Right lobe of liver (tissue), 6 donors: ENCODE data around the gene GNAZ. TPM values are rescaled to one million over a fixed set of nuclear protein-coding genes. Genes with fewer than 3 reads are reported as not detected.

Experiments
- ATAC-seq, 4 donors: fragments of 200-7000 bp; cut with Tn5 transposase; one replicate each; pipeline ENCODE4 v1.9.1; 2020; ENCODE audit warnings: mild to moderate bottlenecking in 4 of 4, moderate library complexity in 4 of 4
- DNase-seq, 3 donors: peaks; one replicate each; pipeline ENCODE4 v3.0.0-alpha.2; 2020
- H3K27ac ChIP-seq, 3 donors: fragments of 200-600 bp; one replicate each; pipeline ENCODE4 v1.8.0; 2022
- H3K27me3 ChIP-seq, 2 donors: fragments of 200-600 bp; one replicate each; pipeline ENCODE4 v1.8.0; 2022
- H3K36me3 ChIP-seq, 4 donors: fragments of 200-600 bp; sonication (generic) in 1 of 4; one replicate each; pipeline versions ENCODE4 v1.5.1 to v1.8.0; 2017 to 2022; ENCODE audit warnings: control low read depth in 1 of 4
- H3K4me1 ChIP-seq, 4 donors: fragments of 200-600 bp; sonication (generic) in 1 of 4; one replicate each; pipeline versions ENCODE4 v1.5.1 to v1.8.0; 2017 to 2022; ENCODE audit warnings: control low read depth in 1 of 4
- H3K4me3 ChIP-seq, 3 donors: fragments of 200-600 bp; one replicate each; pipeline ENCODE4 v1.8.0; 2022
- H3K9me3 ChIP-seq, 4 donors: fragments of 200-600 bp; sonication (generic) in 1 of 4; one replicate each; pipeline versions ENCODE4 v1.5.1 to v1.8.0; 2017 to 2022; ENCODE audit warnings: control low read depth in 1 of 4
- POLR2A ChIP-seq: fragments of 450-650 bp; IDR thresholded peaks from one replicate; pipeline ENCODE4 v1.6.1; 2017; ENCODE audit warnings: antibody characterized with exemption, mild to moderate bottlenecking
- WGBS: methylation state at CpG from one replicate; pipeline ENCODE4 v1.1.6; 2018; ENCODE audit warnings: low coverage, low lambda C conversion rate; ENCODE audit not compliant: insufficient coverage; ENCODE audit errors: missing lambda C conversion rate; 5-methylcytosine and 5-hydroxymethylcytosine counted together
- intact Hi-C, 2 donors: fragments of 100-400 bp; cut with DNase I; formaldehyde crosslinking; loops; one replicate each; pipeline versions ENCODE4 v1.11.2 to v1.14.1; 2022
- total RNA-seq, 6 experiments: library from RNA; depleted of rRNA in 2 of 6; stranded (reverse); fragments of >200 nt in 2 of 6; fragmentation: NEBNext Ultra II Directional in 3 of 6; extraction: Animal tissue kit (Norgen Biotek cat#: 25700) in 3 of 6; gene quantifications; one replicate each; pipeline versions ENCODE4 v1.1.0 to v1.2.4, GENCODE V29; 2016 to 2023
- TF ChIP-seq, protein P1 (sequence below), 4 donors: fragments of 200-600 bp in 3 of 4; fragments of 450-650 bp in 1 of 4; IDR thresholded peaks; one replicate each; pipeline versions ENCODE4 v1.5.1 to v1.8.0; 2016 to 2022; ENCODE audit warnings: antibody characterized with exemption in 4 of 4, mild to moderate bottlenecking in 2 of 4
- donor health status: DM: no; HTN: yes; CAD: no.
- donor health status: DM: no; HTN: no; CAD: no.
- donor health status: DM: no; HTN: no; CAD: no.
- donor health status: DM: no; HTN: yes; CAD: no.
- donor health status: DM: no; HTN: yes; CAD: no.

Gene GNAZ
- total RNA-seq, 6 experiments from 2014 or later: 0.15 to 1.5 (median 0.53) TPM

DNA sequence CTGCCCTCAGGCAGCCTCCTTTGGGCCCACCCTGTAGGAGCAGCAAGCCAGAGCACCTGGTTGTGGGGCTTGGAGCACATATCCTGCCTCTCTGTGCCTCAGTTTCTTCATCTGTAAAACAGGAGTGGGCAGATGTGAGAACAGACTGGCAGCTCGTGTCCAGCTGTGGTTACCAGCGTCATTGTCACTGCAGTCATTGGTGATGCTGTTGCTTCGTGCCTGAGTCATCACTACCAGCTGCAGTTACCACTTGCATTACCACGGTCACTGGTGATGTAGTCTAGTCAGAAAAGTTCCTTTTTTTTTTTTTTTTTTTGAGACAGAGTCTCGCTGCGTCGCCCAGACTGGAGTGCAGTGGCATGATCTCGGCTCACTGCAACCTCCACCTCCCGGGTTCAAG lies 51.1 kb downstream of the GNAZ start:
- 60% methylated on average over 6 of the region's 9 CpGs for WGBS
- ATAC-seq: no peak

DNA sequence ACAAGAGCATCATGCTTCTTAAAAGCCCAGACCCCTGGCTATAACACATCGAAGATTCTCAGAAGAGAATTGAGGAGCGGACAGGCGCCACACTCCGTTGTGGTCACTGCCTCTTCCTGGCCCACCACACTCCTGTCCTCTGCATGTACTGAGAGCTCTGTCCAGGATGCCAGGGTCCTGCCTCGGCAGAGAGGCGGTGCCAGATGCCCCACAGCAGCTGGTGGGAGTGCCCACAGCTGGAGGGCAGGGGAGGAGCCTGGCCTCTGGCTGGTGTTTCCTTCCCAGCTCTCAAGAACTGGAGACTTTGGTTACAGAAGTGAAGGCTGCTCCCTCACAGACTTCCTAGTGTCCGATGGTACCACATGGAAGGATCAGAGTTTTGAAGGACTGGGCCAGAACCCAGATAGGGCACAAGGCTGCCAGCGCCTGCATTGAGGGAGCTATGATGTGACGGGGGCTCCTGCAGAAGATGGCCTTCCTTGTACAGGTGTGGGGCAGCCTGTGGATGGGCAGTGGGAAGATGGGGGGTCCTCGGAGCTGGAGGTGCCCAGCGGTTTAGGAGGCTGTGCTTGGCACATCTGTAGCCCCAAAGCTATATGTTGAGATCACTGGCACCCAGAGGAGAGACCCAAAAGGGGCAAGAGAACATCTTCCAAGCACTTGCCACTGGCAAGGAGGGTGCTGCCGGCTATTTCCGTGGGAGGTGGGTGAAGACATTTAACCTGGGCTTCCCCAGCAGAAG lies 52.1 kb downstream of the GNAZ start:
- WGBS: 83% methylated on average over 4 of the region's 13 CpGs
- H3K9me3 ChIP-seq: no peaks in the 10 kb centered on the region
- intact Hi-C loops: no loop called here
- no peaks in the 10 kb centered on the region for H3K36me3 ChIP-seq
- H3K4me3 ChIP-seq: no peak overlapping the region
- no peaks in the 10 kb centered on the region for H3K27me3 ChIP-seq
- no peak for DNase-seq
- TF ChIP-seq, protein P1, sequence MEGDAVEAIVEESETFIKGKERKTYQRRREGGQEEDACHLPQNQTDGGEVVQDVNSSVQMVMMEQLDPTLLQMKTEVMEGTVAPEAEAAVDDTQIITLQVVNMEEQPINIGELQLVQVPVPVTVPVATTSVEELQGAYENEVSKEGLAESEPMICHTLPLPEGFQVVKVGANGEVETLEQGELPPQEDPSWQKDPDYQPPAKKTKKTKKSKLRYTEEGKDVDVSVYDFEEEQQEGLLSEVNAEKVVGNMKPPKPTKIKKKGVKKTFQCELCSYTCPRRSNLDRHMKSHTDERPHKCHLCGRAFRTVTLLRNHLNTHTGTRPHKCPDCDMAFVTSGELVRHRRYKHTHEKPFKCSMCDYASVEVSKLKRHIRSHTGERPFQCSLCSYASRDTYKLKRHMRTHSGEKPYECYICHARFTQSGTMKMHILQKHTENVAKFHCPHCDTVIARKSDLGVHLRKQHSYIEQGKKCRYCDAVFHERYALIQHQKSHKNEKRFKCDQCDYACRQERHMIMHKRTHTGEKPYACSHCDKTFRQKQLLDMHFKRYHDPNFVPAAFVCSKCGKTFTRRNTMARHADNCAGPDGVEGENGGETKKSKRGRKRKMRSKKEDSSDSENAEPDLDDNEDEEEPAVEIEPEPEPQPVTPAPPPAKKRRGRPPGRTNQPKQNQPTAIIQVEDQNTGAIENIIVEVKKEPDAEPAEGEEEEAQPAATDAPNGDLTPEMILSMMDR (IDR thresholded peaks at IDR 0.05): no peak
- no peak for TF ChIP-seq POLR2A
- ATAC-seq: no peak
- no peaks in the 10 kb centered on the region for H3K4me1 ChIP-seq
- H3K27ac ChIP-seq: no peak overlapping the region

More for the DNA sequence above, 51.1 kb downstream of the GNAZ start:
- H3K27me3 ChIP-seq: no peaks in the 10 kb centered on the region
- no peaks in the 10 kb centered on the region for H3K4me1 ChIP-seq
- no peak overlapping the region for H3K27ac ChIP-seq
- no peak for DNase-seq
- no peak overlapping the region for H3K4me3 ChIP-seq
- TF ChIP-seq, protein P1 (IDR thresholded peaks at IDR 0.05): no peak
- no peak for TF ChIP-seq POLR2A
- no peaks in the 10 kb centered on the region for H3K9me3 ChIP-seq
- intact Hi-C loops: no loop called here
- H3K36me3 ChIP-seq: no peaks in the 10 kb centered on the region

DNA sequence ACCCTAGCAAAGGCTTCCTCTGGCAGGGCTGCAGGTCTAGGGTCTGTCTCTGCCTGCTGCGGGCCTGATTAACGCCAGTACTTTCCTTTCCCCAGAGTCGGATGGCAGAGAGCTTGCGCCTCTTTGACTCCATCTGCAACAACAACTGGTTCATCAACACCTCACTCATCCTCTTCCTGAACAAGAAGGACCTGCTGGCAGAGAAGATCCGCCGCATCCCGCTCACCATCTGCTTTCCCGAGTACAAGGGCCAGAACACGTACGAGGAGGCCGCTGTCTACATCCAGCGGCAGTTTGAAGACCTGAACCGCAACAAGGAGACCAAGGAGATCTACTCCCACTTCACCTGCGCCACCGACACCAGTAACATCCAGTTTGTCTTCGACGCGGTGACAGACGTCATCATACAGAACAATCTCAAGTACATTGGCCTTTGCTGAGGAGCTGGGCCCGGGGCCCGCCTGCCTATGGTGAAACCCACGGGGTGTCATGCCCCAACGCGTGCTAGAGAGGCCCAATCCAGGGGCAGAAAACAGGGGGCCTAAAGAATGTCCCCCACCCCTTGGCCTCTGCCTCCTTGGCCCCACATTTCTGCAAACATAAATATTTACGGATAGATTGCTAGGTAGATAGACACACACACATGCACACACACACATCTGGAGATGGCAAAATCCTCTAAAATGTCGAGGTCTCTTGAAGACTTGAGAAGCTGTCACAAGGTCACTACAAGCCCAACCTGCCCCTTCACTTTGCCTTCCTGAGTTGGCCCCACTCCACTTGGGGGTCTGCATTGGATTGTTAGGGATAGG lies 52.9 kb downstream of the GNAZ start:
- no peak overlapping the region for H3K4me3 ChIP-seq
- no peak overlapping the region for H3K27ac ChIP-seq
- TF ChIP-seq POLR2A: no peak
- TF ChIP-seq, protein P1 (IDR thresholded peaks at IDR 0.05): no peak
- intact Hi-C loops: no loop called here
- ATAC-seq: no peak
- 92% methylated on average over 12 of the region's 26 CpGs for WGBS
- peaks cover 0 to under 1% (median 0%) of the 10 kb centered on the region in 4 donors for H3K4me1 ChIP-seq
- H3K36me3 ChIP-seq: no peaks in the 10 kb centered on the region
- H3K27me3 ChIP-seq: no peaks in the 10 kb centered on the region
- DNase-seq: no peak
- H3K9me3 ChIP-seq: no peaks in the 10 kb centered on the region

DNA sequence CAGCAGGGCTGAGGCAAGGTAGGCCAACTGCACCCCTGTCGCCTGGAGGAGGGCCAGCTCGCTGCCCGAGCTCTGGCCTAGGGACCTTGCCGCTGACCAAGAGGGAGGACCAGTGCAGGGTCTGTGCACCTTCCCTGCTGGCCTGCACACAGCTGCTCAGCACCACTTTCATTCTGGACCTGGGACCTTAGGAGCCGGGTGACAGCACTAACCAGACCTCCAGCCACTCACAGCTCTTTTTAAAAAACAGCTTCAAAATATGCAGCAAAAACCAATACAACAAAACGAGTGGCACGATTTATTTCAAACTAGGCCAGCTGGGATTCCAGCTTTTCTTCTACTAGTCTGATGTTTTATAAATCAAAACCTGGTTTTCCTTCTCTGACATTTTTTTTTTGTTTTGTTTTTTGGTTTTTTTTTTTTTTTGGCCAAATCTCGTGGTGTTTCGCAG lies 53.5 kb downstream of the GNAZ start:
- no peak for DNase-seq
- TF ChIP-seq POLR2A: no peak
- no peak for ATAC-seq
- Histone ChIP-seq H3K4me1 (peaks cover 0 to 7% (median 0%) of the 10 kb centered on the region in 4 donors), H3K9me3 (no peaks in the 10 kb centered on the region), H3K27ac (no peak overlapping the region), H3K27me3 (no peaks in the 10 kb centered on the region), H3K36me3 (no peaks in the 10 kb centered on the region), H3K4me3 (no peak overlapping the region)
- WGBS: 79% methylated on average over 4 of the region's 9 CpGs
- intact Hi-C loops: no loop called here
